ENCODE measurements around the gene PRKAR1B.

PRKAR1B gene

DNA sequence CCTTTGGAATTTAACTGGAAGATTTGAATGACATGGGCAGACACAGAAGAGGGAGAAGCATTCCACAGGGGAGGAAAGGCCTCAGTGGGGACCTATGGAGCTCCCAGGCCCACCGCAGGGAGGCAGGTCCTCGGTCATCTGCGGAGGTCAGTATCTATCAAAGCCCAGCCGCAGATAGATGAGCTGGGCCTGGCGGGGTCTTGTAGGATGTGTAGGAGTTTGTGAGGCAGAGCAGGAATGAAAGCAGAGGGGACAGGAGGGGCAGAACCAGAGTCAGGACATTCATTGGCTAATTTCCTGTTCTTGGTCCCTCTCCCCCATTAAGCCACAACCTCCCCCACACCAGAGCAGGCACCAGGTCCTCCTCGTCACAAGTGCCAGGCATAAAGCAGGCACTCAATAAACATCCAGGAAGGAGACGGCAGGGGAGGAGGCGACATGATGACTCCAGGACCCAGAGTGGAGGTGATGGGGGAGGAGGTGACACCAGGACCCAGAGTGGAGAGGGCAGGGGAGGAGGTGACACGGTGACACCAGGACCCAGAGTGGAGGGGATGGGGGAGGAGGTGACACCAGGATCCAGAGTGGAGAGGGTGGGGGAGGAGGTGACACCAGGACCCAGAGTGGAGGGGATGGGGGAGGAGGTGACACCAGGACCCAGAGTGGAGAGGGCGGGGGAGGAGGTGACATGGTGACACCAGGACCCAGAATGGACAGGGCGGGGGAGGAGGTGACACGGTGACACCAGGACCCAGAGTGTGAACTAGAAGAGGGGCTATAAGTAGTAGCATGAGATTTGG lies 123.7 kb downstream of the PRKAR1B start:
- DNase-seq (ENCODE audit: low read depth, low spot score), result peak; percentile 37

- DNase-seq (ENCODE audit: low read depth, low spot score), result peak; percentile 15
Observed at GRCh38 chr7:602341-603141, 124.5 kb downstream of the PRKAR1B start.

DNA sequence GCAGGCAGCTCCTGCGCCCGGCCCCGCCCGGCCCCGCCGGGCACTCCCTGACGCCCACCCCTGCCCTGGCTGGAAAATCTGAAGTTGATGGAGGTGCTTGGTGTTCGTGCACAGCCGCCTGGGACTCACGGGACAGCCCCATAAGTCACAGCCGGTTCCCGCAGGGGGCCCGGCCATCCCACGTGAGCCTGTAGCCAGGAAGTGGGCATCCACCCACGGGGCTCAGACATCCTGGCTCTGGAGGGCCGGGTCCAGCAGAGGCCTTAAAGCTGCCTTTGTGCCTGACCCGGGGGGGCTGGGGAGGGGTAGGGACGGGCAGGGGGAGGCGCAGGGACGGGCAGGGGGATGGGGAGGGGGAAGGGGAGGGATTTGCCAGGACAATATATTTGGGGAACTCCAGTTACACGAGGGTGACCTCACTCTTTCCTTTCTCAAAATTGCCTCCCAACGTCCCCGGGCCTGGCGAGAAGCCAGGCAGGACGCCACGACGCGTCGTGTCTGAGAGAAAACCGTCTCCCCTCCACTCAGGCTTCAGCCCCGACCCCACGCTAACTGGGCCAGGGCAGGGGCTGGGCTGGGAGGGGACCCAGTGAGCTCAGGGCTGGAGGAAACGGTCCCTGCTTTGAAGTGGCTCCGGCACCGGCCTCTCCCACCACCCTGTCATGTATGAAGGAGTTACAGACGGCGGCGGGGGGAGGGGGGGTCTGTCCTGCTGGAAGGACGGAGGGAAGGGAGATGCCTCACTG lies 125.3 kb downstream of the PRKAR1B start:
- no peak for DNase-seq (ENCODE audit: low read depth, low spot score)

DNA sequence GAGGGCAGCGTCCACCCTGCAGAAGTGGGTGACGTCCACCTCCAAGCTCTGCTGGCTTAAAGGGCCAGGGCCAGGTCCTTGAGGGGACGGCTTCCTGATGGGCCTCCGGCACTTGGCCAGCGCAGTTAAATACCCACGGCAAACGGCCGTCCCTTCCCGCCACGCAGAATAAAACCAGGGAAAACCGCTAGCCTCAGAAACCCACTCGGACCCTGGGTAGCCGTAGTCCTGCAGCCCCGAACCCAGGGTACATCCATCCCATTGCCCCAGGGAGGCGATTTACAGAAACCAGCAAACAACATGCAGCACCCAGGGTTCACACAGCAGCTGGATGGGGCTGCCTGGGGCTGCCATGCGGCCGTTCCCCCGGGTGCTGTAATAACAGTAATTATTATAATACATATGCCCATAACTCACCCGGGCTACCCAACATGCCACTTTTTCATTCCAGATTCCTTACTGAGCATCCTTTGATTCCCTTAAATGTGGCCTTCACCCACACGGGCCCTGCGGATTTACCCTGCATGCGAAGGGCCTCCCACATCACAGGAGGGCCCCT lies 126.0 kb downstream of the PRKAR1B start:
- DNase-seq (ENCODE audit: low read depth, low spot score), result no peak

- DNase-seq (ENCODE audit: low read depth, low spot score), result no peak
Observed at GRCh38 chr7:600149-601035, 126.7 kb downstream of the PRKAR1B start.

GRCh38 chr7:598899-599298 lies 128.2 kb downstream of the PRKAR1B start:
- no peak for DNase-seq (ENCODE audit: low read depth, low spot score)

- DNase-seq (ENCODE audit: low read depth, low spot score), result no peak
Observed at GRCh38 chr7:597348-598178, 129.5 kb downstream of the PRKAR1B start.

DNA sequence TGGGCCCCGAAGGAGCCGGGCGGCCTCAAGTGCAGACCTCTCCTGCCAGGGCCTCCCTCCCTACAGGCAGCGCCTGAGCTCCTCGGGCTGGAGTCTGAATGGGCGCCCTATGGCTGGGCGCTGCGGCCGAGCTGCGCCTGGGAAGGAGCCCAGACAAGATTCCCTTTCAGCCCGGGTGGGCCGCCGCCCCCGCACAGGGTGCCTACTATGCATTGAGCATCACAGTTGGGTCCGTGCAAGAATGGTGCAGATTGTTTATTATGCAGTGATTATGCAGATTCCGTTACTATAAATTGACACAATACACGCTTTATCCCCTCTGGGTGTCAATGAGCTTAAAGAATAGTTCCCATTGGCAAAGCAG lies 130.3 kb downstream of the PRKAR1B start:
- DNase-seq (ENCODE audit: low read depth, low spot score), result no peak

GRCh38 chr7:596071-596818 lies 130.8 kb downstream of the PRKAR1B start:
- no peak for DNase-seq (ENCODE audit: low read depth, low spot score)

DNA sequence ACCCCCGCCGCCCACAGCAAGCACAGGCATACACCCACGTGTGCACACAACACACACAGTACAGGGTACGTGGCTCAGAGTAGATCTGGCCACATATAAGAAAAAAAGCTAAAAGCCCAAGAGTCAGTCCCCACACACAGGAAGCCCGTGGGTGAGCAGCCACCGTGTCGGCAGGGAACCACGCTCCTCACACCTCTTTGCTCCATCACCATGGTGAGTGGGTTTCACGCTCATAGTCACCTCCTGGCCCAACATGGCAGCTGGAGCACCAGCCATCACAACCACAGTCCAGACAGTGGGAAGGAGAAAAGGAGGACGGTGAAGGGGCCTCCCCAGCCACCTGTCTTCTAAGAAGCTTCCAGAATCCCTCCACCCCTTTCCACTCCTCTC lies 131.5 kb downstream of the PRKAR1B start:
- no peak for DNase-seq (ENCODE audit: low read depth, low spot score)

DNA sequence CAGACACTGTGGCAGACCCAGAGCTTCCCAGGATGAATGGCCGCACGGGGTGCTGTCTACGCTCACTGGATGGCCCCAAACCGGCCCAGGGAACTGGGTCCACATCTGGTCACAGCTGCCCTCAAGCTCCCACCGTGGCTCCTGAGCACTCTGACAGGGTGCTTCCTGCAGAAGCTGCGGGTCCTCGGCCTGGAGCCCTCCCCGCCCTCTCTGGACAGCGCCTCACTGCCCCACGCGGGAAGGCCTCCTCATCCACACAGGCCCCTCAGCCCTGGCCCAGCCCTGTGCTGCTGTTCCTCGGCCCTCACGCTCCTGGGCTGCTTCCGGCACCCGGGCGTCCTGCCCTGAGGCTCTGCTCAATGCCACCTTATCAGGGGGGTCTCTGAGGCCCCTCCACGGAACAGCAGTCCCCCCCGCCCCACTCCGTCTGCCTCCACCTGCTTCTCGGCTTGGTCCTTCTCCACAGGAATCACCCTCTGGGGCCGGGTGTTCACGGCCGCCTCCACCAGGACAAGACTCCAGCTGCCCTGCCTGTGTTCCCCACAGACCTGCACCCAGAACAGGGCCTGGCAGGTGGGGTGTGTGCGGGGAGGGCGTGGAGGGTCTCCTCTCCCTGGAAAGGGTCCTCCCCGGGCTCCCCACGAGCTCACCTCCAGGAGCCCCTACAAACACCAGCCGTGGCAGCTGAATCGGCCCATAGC lies 132.0 kb downstream of the PRKAR1B start:
- DNase-seq (ENCODE audit: low read depth, low spot score), result no peak

- DNase-seq (ENCODE audit: low read depth, low spot score), result no peak
Observed at GRCh38 chr7:594212-594913, 132.7 kb downstream of the PRKAR1B start.

GRCh38 chr7:593324-594115 lies 133.6 kb downstream of the PRKAR1B start:
- DNase-seq (ENCODE audit: low read depth, low spot score), result no peak

DNA sequence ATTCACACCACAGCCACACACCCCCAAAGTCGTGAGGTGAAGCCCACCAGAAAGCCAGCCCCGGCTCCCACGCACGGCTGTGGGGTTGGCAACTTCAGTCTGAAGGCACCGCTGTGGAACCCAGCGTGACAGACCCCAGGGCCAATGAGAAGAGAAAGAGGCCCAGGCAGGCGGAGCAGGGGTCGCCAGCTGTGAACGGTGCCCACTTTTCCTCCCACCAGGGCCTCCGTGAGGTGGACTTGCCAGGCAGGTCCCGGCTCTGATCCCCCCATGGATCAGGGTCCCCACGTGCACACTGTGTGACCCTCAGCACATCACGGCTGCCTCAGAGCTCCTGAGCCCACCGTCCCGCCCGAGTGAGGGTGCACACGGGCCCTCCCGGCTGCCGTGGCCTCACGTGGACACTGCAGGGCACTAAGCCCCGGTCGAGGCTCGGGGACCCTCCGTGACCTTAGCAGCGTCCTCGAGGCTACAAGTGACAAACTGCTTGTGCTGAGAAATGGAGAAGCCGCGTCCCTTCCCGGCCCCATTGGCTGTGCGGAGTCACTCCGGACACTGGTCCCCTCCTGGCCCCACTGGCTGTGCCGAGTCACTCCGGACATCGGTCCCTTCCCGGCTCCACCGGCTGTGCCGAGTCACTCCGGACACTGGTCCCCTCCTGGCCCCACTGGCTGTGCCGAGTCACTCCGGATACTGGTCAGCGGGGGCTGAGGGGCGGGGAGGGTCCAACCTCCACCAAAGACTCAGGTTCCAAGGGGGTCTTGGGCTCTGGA lies 135.0 kb downstream of the PRKAR1B start:
- no peak for DNase-seq (ENCODE audit: low read depth, low spot score)

GRCh38 chr7:590731-591551 lies 136.1 kb downstream of the PRKAR1B start:
- DNase-seq (ENCODE audit: low read depth, low spot score), result no peak
